Eye (tissue), 1 donor: ENCODE results near the gene LPO.

ENCODE experiments used
- DNase-seq: peaks from one replicate; pipeline ENCODE4 v3.0.0-alpha.2; 2015

The LPO gene

GRCh38 chr17:58306131-58306951 lies 68.0 kb downstream of the LPO start:
- DNase-seq = no peak

- no peak for DNase-seq
Measured at GRCh38 chr17:58307468-58308172, 69.2 kb downstream of the LPO start.

GRCh38 chr17:58308173-58308984 lies 70.0 kb downstream of the LPO start:
- no peak for DNase-seq

- no peak for DNase-seq
Measured at GRCh38 chr17:58308985-58309917, 70.9 kb downstream of the LPO start.

GRCh38 chr17:58309918-58310259 lies 71.5 kb downstream of the LPO start:
- DNase-seq = no peak

- no peak for DNase-seq
Measured at GRCh38 chr17:58310511-58311428, 72.4 kb downstream of the LPO start.

GRCh38 chr17:58311429-58311894 lies 73.1 kb downstream of the LPO start:
- no peak for DNase-seq

GRCh38 chr17:58312021-58312630 lies 73.7 kb downstream of the LPO start:
- no peak for DNase-seq

- no peak for DNase-seq
Measured at GRCh38 chr17:58312829-58313228, 74.4 kb downstream of the LPO start.

- DNase-seq = no peak
Measured at GRCh38 chr17:58313815-58314705, 75.7 kb downstream of the LPO start.

GRCh38 chr17:58314706-58315015 lies 76.3 kb downstream of the LPO start:
- DNase-seq = no peak

- no peak for DNase-seq
Measured at GRCh38 chr17:58315281-58315711, 76.9 kb downstream of the LPO start.

- no peak for DNase-seq
Measured at GRCh38 chr17:58315750-58316149, 77.4 kb downstream of the LPO start.

- DNase-seq = no peak
Measured at GRCh38 chr17:58316260-58316960, 78.0 kb downstream of the LPO start.

GRCh38 chr17:58317421-58318064 lies 79.2 kb downstream of the LPO start:
- peak; percentile 50 for DNase-seq

GRCh38 chr17:58318065-58318481 lies 79.7 kb downstream of the LPO start:
- DNase-seq = no peak
